Panc1 (cell line): Measurements from ENCODE around the gene MAST3. TPM values are rescaled to one million over a fixed set of nuclear protein-coding genes. Genes with fewer than 3 reads are reported as not detected.

Experiments used
- ATAC-seq: fragments of 200-7000 bp; cut with Tn5 transposase; 2 replicates; pipeline ENCODE4 v1.9.1; 2020; ENCODE audit warnings: mild to moderate bottlenecking, moderate library complexity
- BruUV-seq: library from RNA; stranded (reverse); fragments of 400-500 nt; replicated peaks from 2 replicates; lab custom pipeline; 2021; lab: Mats Ljungman, UMichigan
- CTCF ChIA-PET: fragments of 300-600 bp; sonication (Branson Sonifier 250); formaldehyde crosslinking; loops from one replicate; lab custom pipeline; 2022; ENCODE audit warnings: antibody characterized with exemption; lab: Charles Lee
- POLR2A ChIA-PET: fragments of 300-600 bp; sonication (Branson Sonifier 250); formaldehyde crosslinking; loops from one replicate; lab custom pipeline; 2022; ENCODE audit warnings: antibody characterized with exemption; lab: Charles Lee
- DNase-seq: peaks from one replicate; pipeline ENCODE4 v3.0.0-alpha.2; 2010; ENCODE audit warnings: low read depth, low spot score
- H3K27ac ChIP-seq: 2 replicates; pipeline ENCODE4 v1.5.1; 2011; ENCODE audit warnings: mild to moderate bottlenecking, low read length, inconsistent platforms
- H3K27me3 ChIP-seq: fragments of 200-500 bp; sonication (Bioruptor generic); 2 replicates; pipeline ENCODE4 v1.6.0; 2014; ENCODE audit warnings: low read length, inconsistent platforms; ENCODE audit not compliant: control insufficient read depth, insufficient read depth
- H3K36me3 ChIP-seq: fragments of 200-500 bp; sonication (Bioruptor generic); 2 replicates; pipeline ENCODE4 v1.5.1; 2014; ENCODE audit warnings: inconsistent platforms, mild to moderate bottlenecking, low read length, moderate library complexity; ENCODE audit not compliant: control insufficient read depth, insufficient read depth
- H3K4me1 ChIP-seq: 2 replicates; pipeline ENCODE4 v1.5.1; 2011; ENCODE audit warnings: inconsistent platforms, mild to moderate bottlenecking, low read length, moderate library complexity; ENCODE audit not compliant: control insufficient read depth, insufficient read depth
- H3K4me3 ChIP-seq, 2 experiments: 2 replicates each; pipeline ENCODE4 v1.5.1; 2011 to 2012; ENCODE audit warnings: low read depth in 2 of 2, low read length in 2 of 2, mild to moderate bottlenecking in 2 of 2, inconsistent platforms in 1 of 2, moderate library complexity in 1 of 2
- H3K9me3 ChIP-seq: fragments of 200-500 bp; sonication (Bioruptor generic); 2 replicates; pipeline ENCODE4 v1.5.1; 2014; ENCODE audit warnings: low read depth, mild to moderate bottlenecking, inconsistent platforms, low read length, moderate library complexity; ENCODE audit not compliant: control insufficient read depth, insufficient read depth
- POLR2AphosphoS5 ChIP-seq: IDR thresholded peaks from 2 replicates; pipeline ENCODE4 v1.6.1; 2012; ENCODE audit warnings: mild to moderate bottlenecking, low read depth, low read length, moderate library complexity
- SIN3A ChIP-seq: IDR thresholded peaks from 2 replicates; pipeline ENCODE4 v1.6.1; 2012; ENCODE audit warnings: low read depth, mild to moderate bottlenecking, low read length, moderate library complexity, borderline replicate concordance; ENCODE audit not compliant: insufficient read depth
- in situ Hi-C: cut with HindIII; loops from 2 replicates; pipeline ENCODE4 v1.10.0; 2016; ENCODE audit warnings: low sequenced_read_pairs, low pct_unique_long_range_greater_than_20kb
- intact Hi-C: fragments of 100-400 bp; cut with micrococcal nuclease; formaldehyde crosslinking; loops from one replicate; pipeline ENCODE4 v1.10.0; 2022; ENCODE audit not compliant: unreplicated experiment
- total RNA-seq: library from RNA; stranded (reverse); gene quantifications from one replicate; pipeline ENCODE4 v1.2.1, GENCODE V29; 2021; ENCODE audit not compliant: unreplicated experiment
- TF ChIP-seq, protein P1 (sequence below), 2 experiments: IDR thresholded peaks; 2 replicates each; pipeline ENCODE4 v1.6.1; 2011 to 2012; ENCODE audit warnings: low read depth in 2 of 2, control low read depth in 1 of 2, low read length in 1 of 2, mild to moderate bottlenecking in 1 of 2, moderate library complexity in 1 of 2; ENCODE audit not compliant: insufficient read depth in 1 of 2

MAST3 gene
- total RNA-seq, 1 experiment from 2014 or later = 13.1 TPM

DNA sequence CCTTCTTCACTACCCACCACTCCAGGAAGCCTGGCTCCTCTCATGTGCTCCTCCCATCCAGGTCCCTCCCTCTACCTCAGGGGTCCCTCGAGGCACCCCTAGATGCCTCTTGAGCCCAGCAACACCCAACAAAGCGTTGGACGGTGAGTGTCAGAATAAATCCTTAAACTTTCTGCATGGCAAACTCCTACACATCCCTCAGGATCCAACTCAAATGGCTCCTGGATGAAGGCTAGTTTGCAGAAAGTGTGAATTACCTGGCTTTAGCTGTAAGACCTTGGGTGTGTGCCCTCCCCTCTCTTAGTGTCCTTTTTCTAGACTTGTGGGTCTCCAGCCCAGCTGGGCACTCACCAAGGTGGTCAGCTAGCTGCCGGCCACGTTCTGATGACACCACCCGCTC lies 100.8 kb downstream of the MAST3 start:
- no peak for DNase-seq
- ChIA-PET POLR2A (no interaction called here), CTCF (no interaction called here)
- in situ Hi-C loops (no loop called here), intact Hi-C loops (no loop called here)
- no peak overlapping the region for H3K27ac ChIP-seq
- no TSS peak for BruUV-seq
- no peaks in the 10 kb centered on the region; the same call in 1 of the 2 replicates for H3K36me3 ChIP-seq
- TF ChIP-seq POLR2AphosphoS5 = no peak
- TF ChIP-seq, protein P1, sequence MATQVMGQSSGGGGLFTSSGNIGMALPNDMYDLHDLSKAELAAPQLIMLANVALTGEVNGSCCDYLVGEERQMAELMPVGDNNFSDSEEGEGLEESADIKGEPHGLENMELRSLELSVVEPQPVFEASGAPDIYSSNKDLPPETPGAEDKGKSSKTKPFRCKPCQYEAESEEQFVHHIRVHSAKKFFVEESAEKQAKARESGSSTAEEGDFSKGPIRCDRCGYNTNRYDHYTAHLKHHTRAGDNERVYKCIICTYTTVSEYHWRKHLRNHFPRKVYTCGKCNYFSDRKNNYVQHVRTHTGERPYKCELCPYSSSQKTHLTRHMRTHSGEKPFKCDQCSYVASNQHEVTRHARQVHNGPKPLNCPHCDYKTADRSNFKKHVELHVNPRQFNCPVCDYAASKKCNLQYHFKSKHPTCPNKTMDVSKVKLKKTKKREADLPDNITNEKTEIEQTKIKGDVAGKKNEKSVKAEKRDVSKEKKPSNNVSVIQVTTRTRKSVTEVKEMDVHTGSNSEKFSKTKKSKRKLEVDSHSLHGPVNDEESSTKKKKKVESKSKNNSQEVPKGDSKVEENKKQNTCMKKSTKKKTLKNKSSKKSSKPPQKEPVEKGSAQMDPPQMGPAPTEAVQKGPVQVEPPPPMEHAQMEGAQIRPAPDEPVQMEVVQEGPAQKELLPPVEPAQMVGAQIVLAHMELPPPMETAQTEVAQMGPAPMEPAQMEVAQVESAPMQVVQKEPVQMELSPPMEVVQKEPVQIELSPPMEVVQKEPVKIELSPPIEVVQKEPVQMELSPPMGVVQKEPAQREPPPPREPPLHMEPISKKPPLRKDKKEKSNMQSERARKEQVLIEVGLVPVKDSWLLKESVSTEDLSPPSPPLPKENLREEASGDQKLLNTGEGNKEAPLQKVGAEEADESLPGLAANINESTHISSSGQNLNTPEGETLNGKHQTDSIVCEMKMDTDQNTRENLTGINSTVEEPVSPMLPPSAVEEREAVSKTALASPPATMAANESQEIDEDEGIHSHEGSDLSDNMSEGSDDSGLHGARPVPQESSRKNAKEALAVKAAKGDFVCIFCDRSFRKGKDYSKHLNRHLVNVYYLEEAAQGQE (IDR thresholded peaks at IDR 0.05; ENCODE audit: insufficient read depth in 1 of 2, low read depth in 2 of 2, low read length in 1 of 2) = no peak
- TF ChIP-seq SIN3A = no peak
- H3K9me3 ChIP-seq = no peaks in the 10 kb centered on the region
- H3K4me1 ChIP-seq = 0 out of 2 replicates have a peak, but pooled peaks cover 2% of the 10 kb centered on the region
- H3K27me3 ChIP-seq = no peaks in the 10 kb centered on the region
- no peak overlapping the region for H3K4me3 ChIP-seq
- no peak for ATAC-seq

Other genes starting within 250 kb of the MAST3 start
- 2.1 TPM for gene JAK3, start 249.8 kb upstream of the MAST3 start, total RNA-seq
- gene RPL18A, start 237.9 kb upstream of the MAST3 start, total RNA-seq = 1,352 TPM
- 6.3 TPM for gene SLC5A5, start 225.8 kb upstream of the MAST3 start, total RNA-seq
- 110 TPM for gene CCDC124, start 164.8 kb upstream of the MAST3 start, total RNA-seq
- gene KCNN1, start 130.7 kb upstream of the MAST3 start, total RNA-seq = 0.90 TPM
- 21.4 TPM for gene ARRDC2, start 89.6 kb upstream of the MAST3 start, total RNA-seq
- gene IL12RB1, start 10.8 kb upstream of the MAST3 start, total RNA-seq = 0.36 TPM
- 37.6 TPM for gene PIK3R2, start 55.4 kb downstream of the MAST3 start, total RNA-seq
- gene IFI30, start 76.0 kb downstream of the MAST3 start, total RNA-seq = 39.7 TPM
- 13.3 TPM for gene MPV17L2, start 95.4 kb downstream of the MAST3 start, total RNA-seq
- 1.0 TPM for gene RAB3A, start 106.3 kb downstream of the MAST3 start, total RNA-seq
- gene PDE4C, start 128.7 kb downstream of the MAST3 start, total RNA-seq = 0.98 TPM
- 2.5 TPM for gene IQCN, start 176.7 kb downstream of the MAST3 start, total RNA-seq
- 130 TPM for gene JUND, start 183.8 kb downstream of the MAST3 start, total RNA-seq
- 209 TPM for gene LSM4, start 225.3 kb downstream of the MAST3 start, total RNA-seq
- 36.3 TPM for gene PGPEP1, start 242.8 kb downstream of the MAST3 start, total RNA-seq